ENCODE results near the gene GSTA5. TPM values are rescaled to one million over a fixed set of nuclear protein-coding genes. Genes with fewer than 3 reads are reported as not detected.
A peak's percentile ranks its signal among the peaks of the same experiment; 100 is the strongest.

Gene GSTA5
- not detected in 2 replicates for total RNA-seq

DNA sequence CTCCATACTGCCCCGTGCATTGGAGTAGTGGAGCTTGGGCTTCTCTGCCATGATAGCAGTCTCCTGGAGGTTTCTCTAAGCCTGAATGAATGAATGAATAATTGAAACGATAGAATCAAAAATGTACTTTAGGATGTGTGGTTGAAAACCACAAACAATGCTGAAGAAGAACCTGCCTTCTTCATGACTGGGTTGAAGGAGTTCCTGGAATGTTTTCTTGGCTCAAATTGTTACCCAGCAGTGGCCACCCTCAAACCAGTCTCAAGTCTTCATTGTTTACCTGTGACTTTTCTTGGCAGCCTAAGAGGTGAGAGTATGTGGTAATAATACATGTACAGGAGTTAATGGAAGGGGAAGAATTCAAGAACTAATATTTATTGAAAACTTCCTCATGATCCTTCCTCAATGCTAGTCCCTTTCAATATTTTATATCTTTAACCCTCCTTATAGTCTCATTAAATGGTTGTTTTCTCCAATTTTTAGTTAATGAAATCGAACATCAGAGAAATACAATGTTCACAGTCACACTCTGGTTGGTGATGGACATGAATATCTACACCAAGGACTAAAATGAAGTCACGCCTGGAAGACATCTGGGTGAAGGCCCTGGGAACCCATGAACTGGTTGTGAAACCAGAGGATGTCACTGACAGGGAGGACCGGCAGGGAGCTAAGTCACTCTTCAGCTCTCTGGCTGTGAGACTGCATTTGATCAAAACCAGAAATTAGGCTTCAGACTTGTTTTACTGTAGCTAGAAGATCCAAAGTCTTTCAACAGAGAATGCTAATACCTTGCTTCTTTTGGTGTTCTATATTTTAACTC lies at the start of gene GSTA5:
TSS of gene GSTA5 (minus strand) at position 51 of the 823 bp plus-strand sequence.
- Histone ChIP-seq H3K27me3 (ENCODE audit: control insufficient read depth, insufficient read depth, low read length) (peaks cover 2% of the 10 kb centered on the region), H3K4me3 (ENCODE audit: low read depth, low read length) (no peak within 1 kb of the TSS), H3K36me3 (ENCODE audit: control insufficient read depth, insufficient read depth, low read length) (no peaks in the 10 kb centered on the region)
- FAIRE-seq (no peak), DNase-seq (ENCODE audit: low read depth) (no peak)
- TF ChIP-seq, protein P1, sequence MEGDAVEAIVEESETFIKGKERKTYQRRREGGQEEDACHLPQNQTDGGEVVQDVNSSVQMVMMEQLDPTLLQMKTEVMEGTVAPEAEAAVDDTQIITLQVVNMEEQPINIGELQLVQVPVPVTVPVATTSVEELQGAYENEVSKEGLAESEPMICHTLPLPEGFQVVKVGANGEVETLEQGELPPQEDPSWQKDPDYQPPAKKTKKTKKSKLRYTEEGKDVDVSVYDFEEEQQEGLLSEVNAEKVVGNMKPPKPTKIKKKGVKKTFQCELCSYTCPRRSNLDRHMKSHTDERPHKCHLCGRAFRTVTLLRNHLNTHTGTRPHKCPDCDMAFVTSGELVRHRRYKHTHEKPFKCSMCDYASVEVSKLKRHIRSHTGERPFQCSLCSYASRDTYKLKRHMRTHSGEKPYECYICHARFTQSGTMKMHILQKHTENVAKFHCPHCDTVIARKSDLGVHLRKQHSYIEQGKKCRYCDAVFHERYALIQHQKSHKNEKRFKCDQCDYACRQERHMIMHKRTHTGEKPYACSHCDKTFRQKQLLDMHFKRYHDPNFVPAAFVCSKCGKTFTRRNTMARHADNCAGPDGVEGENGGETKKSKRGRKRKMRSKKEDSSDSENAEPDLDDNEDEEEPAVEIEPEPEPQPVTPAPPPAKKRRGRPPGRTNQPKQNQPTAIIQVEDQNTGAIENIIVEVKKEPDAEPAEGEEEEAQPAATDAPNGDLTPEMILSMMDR (IDR thresholded peaks at IDR 0.05; ENCODE audit: insufficient read depth, low read length, severe bottlenecking), result no peak

DNA sequence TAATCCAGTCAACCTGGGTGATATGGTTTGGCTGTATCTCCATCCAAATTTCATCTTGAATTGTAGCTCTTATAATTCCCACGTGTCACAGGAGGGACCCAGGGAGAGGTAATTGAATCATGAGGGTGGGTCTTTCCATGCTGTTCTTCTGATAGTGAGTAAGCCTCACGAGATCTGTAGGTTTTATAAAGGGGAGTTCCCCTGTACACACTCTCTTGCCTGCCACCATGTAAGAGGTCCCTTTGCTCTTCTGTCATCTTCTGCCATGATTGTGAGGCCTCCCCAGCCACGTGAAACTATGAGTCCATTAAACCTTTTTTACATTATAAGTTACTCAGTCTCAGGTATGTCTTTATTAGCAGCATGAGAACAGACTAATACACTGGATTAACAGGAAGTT lies 49.4 kb upstream of the GSTA5 start:
- no peak overlapping the region for H3K4me3 ChIP-seq (ENCODE audit: low read depth, low read length)
- H3K27me3 ChIP-seq (ENCODE audit: control insufficient read depth, insufficient read depth, low read length), result peaks cover 3% of the 10 kb centered on the region
- DNase-seq (ENCODE audit: low read depth), result no peak
- FAIRE-seq, result no peak
- H3K36me3 ChIP-seq (ENCODE audit: control insufficient read depth, insufficient read depth, low read length), result no peaks in the 10 kb centered on the region
- TF ChIP-seq, protein P1 (IDR thresholded peaks at IDR 0.05; ENCODE audit: insufficient read depth, low read length, severe bottlenecking), result no peak

DNA sequence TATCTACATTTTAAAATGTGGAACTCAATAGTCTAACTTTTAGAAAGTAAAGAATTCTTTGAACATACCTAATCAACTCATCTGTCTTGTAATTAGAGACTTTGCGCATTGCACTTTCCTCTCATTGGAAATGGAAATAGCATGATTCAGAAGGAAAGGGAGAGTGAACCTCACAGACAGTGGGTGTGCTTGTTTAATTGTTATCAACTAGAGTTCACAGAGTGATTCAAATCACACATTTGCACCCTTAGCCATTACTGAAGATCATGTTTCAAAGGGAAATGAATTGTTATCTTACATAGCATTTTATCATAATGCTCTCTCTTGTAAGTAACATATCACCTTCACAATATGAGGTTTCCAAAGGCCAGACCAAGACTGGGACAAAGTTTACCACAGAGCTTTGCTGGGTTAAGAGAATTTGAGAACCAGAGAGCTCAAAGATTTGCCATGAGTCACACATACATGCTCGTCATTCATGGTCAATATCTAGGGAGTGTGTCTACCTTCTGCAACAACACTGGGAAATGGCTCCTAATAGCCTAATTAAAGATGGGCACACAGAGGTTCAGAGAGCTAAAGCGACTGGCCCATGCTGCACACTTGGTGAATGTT lies 47.4 kb upstream of the GSTA5 start:
- TF ChIP-seq, protein P1 (IDR thresholded peaks at IDR 0.05; ENCODE audit: insufficient read depth, low read length, severe bottlenecking), result no peak
- Histone ChIP-seq H3K36me3 (ENCODE audit: control insufficient read depth, insufficient read depth, low read length) (no peaks in the 10 kb centered on the region), H3K27me3 (ENCODE audit: control insufficient read depth, insufficient read depth, low read length) (peaks cover 3% of the 10 kb centered on the region), H3K4me3 (ENCODE audit: low read depth, low read length) (no peak overlapping the region)
- no peak for FAIRE-seq
- peak; percentile 26 for DNase-seq (ENCODE audit: low read depth)

DNA sequence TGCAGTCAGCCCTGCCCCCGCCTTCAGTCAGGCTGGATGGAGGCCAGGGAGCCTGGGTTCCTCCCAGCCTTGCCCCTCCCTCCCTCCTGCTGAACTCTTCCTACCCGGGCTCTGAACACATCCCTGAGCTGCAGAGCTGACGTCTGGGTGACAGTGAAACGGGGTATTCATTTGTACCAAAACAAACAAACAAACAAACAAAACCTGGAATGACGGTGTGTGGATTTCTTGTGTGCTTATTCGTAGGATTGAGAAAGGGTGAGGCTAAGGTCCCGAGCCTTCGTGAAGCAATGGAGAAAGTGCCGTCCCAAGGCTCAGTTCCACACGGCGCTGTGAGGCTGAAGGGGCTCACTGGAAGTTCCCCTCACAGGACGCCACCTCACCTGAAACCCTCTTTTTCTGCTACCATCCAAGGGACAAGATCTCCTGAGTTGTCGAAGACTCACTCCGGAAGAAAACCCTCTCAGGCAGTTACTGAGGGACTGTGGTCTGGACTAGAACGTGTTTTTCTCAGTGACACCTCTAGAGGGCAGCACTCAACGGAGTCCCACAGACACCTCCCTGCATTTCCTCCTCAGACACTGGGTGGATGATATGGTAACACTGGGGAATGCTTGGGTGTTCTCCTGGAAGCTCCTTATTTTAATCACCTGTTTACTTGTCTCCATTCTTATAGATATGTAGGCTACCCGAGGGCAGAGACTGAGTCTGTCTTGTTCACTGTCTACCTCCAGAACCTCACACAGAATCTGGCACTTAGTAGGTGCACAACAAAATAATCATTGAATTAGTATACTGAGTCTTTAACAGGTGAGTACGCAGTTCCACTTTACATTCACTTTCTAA lies 41.6 kb upstream of the GSTA5 start:
- H3K36me3 ChIP-seq (ENCODE audit: control insufficient read depth, insufficient read depth, low read length), result no peaks in the 10 kb centered on the region
- DNase-seq (ENCODE audit: low read depth) (peak; percentile 71), FAIRE-seq (peak; percentile 87)
- no peaks in the 10 kb centered on the region for H3K27me3 ChIP-seq (ENCODE audit: control insufficient read depth, insufficient read depth, low read length)
- TF ChIP-seq, protein P1 (IDR thresholded peaks at IDR 0.05; ENCODE audit: insufficient read depth, low read length, severe bottlenecking), result peak; percentile 81
- H3K4me3 ChIP-seq (ENCODE audit: low read depth, low read length), result peak overlapping the region; percentile 38

DNA sequence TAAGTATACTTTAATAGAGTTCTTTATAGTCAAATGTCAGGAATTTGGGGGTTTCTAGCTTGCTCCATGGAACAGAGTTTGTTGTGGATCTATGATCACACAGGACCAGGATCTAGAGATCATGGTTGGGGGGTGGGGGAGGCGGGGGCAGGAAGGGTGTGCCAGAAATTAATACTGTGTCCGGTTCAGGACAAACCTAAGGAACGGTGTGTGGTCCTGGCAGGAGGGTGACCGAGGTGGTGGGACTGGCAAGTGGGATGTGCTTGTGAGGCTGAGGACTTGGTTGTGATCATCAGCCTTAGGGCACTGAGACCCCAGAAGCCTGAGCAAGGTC lies 41.0 kb upstream of the GSTA5 start:
- no peak for FAIRE-seq
- Histone ChIP-seq H3K27me3 (ENCODE audit: control insufficient read depth, insufficient read depth, low read length) (no peaks in the 10 kb centered on the region), H3K4me3 (ENCODE audit: low read depth, low read length) (peak overlapping the region; percentile 38), H3K36me3 (ENCODE audit: control insufficient read depth, insufficient read depth, low read length) (no peaks in the 10 kb centered on the region)
- TF ChIP-seq, protein P1 (IDR thresholded peaks at IDR 0.05; ENCODE audit: insufficient read depth, low read length, severe bottlenecking), result no peak
- no peak for DNase-seq (ENCODE audit: low read depth)
